Measurements from ENCODE around the gene TAF6. TPM values are rescaled to one million over a fixed set of nuclear protein-coding genes. Genes with fewer than 3 reads are reported as not detected.

TAF6 gene
- total and polyA plus RNA-seq, 2 experiments from 2014 or later, result 56.3 to 141 TPM

DNA sequence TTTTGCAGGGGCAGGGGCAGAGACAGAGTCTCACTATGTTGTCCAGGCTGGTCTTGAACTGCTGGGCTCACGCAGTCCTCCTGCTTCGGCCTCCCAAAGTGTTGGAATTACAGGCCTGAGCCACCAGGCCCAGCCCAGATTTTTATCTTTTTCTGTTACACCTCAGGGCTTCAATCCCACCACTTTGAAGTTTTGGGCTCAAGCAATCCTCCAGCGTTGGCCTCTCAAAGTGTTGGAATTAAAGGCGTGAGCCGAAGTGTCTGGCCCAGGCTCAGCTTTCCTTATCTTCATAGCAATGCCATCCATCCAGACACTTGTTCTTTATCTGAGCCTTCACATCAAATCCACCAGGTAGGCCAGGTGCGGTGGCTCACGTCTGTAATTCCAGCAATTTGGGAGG, 4.1 kb downstream of the TAF6 start:
- H3K4me1 ChIP-seq (ENCODE audit: insufficient read depth), result 0 out of 2 replicates have a peak, but pooled peaks cover under 1% of the 10 kb centered on the region
- Mint-ChIP-seq H3K4me3 (no peak overlapping the region), H3K36me3 (ENCODE audit: low read depth) (peaks cover 56% of the 10 kb centered on the region)

DNA sequence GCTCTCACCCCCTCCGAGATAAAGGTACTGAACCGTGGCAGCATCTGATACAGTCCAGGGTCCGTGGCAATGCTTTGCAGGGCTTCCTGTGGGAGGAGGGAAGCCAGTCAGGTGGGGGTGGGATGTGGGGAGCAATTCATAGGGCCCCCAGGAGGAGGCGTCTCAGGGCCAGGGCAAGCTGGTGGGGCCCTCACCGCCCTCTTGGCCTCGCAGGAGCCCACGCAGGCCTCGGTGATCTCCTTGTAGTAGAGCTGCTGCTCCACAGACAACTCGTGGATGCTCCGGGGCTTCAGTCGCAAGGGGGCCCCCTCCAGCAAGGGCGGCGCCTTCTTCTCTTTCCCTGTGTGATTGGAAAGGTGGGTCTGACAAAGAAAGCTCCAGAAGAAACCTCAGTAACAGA, 7.2 kb downstream of the TAF6 start:
- H2AFZ ChIP-seq, result no peak overlapping the region
- H3K36me3 Mint-ChIP-seq (ENCODE audit: low read depth), result peaks cover 77% of the 10 kb centered on the region
- TF ChIP-seq CREB1 (CRISPR knock-in tag; IDR thresholded peaks at IDR 0.05; ENCODE audit: low read depth), result no peak
- TF ChIP-seq EZH2phosphoT487 (IDR thresholded peaks at IDR 0.05; ENCODE audit: unreplicated experiment), result no peak
- no peak for TF ChIP-seq ZNF331 (CRISPR knock-in tag; IDR thresholded peaks at IDR 0.05; ENCODE audit: low read depth)
- TF ChIP-seq, protein P1, sequence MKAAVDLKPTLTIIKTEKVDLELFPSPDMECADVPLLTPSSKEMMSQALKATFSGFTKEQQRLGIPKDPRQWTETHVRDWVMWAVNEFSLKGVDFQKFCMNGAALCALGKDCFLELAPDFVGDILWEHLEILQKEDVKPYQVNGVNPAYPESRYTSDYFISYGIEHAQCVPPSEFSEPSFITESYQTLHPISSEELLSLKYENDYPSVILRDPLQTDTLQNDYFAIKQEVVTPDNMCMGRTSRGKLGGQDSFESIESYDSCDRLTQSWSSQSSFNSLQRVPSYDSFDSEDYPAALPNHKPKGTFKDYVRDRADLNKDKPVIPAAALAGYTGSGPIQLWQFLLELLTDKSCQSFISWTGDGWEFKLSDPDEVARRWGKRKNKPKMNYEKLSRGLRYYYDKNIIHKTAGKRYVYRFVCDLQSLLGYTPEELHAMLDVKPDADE (IDR thresholded peaks at IDR 0.05), result no peak
- no peak for TF ChIP-seq EZH2 (IDR thresholded peaks at IDR 0.05; ENCODE audit: low read depth, unreplicated experiment)
- no peak for TF ChIP-seq ZNF114 (CRISPR knock-in tag; IDR thresholded peaks at IDR 0.05)
- no peak for TF ChIP-seq STAT1 (IDR thresholded peaks at IDR 0.05; ENCODE audit: unreplicated experiment)
- TF ChIP-seq, protein P2, sequence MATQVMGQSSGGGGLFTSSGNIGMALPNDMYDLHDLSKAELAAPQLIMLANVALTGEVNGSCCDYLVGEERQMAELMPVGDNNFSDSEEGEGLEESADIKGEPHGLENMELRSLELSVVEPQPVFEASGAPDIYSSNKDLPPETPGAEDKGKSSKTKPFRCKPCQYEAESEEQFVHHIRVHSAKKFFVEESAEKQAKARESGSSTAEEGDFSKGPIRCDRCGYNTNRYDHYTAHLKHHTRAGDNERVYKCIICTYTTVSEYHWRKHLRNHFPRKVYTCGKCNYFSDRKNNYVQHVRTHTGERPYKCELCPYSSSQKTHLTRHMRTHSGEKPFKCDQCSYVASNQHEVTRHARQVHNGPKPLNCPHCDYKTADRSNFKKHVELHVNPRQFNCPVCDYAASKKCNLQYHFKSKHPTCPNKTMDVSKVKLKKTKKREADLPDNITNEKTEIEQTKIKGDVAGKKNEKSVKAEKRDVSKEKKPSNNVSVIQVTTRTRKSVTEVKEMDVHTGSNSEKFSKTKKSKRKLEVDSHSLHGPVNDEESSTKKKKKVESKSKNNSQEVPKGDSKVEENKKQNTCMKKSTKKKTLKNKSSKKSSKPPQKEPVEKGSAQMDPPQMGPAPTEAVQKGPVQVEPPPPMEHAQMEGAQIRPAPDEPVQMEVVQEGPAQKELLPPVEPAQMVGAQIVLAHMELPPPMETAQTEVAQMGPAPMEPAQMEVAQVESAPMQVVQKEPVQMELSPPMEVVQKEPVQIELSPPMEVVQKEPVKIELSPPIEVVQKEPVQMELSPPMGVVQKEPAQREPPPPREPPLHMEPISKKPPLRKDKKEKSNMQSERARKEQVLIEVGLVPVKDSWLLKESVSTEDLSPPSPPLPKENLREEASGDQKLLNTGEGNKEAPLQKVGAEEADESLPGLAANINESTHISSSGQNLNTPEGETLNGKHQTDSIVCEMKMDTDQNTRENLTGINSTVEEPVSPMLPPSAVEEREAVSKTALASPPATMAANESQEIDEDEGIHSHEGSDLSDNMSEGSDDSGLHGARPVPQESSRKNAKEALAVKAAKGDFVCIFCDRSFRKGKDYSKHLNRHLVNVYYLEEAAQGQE (IDR thresholded peaks at IDR 0.05; ENCODE audit: unreplicated experiment), result no peak
- TF ChIP-seq, protein P3, sequence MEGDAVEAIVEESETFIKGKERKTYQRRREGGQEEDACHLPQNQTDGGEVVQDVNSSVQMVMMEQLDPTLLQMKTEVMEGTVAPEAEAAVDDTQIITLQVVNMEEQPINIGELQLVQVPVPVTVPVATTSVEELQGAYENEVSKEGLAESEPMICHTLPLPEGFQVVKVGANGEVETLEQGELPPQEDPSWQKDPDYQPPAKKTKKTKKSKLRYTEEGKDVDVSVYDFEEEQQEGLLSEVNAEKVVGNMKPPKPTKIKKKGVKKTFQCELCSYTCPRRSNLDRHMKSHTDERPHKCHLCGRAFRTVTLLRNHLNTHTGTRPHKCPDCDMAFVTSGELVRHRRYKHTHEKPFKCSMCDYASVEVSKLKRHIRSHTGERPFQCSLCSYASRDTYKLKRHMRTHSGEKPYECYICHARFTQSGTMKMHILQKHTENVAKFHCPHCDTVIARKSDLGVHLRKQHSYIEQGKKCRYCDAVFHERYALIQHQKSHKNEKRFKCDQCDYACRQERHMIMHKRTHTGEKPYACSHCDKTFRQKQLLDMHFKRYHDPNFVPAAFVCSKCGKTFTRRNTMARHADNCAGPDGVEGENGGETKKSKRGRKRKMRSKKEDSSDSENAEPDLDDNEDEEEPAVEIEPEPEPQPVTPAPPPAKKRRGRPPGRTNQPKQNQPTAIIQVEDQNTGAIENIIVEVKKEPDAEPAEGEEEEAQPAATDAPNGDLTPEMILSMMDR (conservative IDR thresholded peaks at IDR 0.05; ENCODE audit: low read depth in 2 of 2), result peak in 1 of 2 experiments; percentile 30; a peak in 2 of 4 replicates
- no peaks in the 10 kb centered on the region for H3K4me1 ChIP-seq (ENCODE audit: insufficient read depth)
- H3K4me1 Mint-ChIP-seq, result peaks cover 2% of the 10 kb centered on the region; the same call in 1 of the 3 replicates
- H3K79me2 ChIP-seq (replicated peaks; ENCODE audit: insufficient read depth), result no peaks in the 10 kb centered on the region
- H3K4me3 ChIP-seq, result no peak overlapping the region
- ATAC-seq (peak; percentile 26), DNase-seq (ENCODE audit: low spot score) (no peak)
- no peaks in the 10 kb centered on the region for H4K20me1 ChIP-seq (replicated peaks; ENCODE audit: insufficient read depth)
- peaks cover 12% of the 10 kb centered on the region for H3K27me3 Mint-ChIP-seq (ENCODE audit: insufficient read depth, low read depth, poor library complexity)
- H3K27ac Mint-ChIP-seq, result no peak overlapping the region
- H3K36me3 ChIP-seq (ENCODE audit: insufficient read depth), result peaks cover 16% of the 10 kb centered on the region; the same call in 1 of the 2 replicates
- no peak overlapping the region for H3K4me2 ChIP-seq
- no peaks in the 10 kb centered on the region for H3K9me2 ChIP-seq (ENCODE audit: insufficient read depth)
- no peaks in the 10 kb centered on the region for H3K9me3 Mint-ChIP-seq
- no peaks in the 10 kb centered on the region for H3F3A ChIP-seq (replicated peaks; ENCODE audit: low read depth)
- H3K4me3 Mint-ChIP-seq, result no peak overlapping the region; the same call in 2 of the 3 replicates
- no peaks in the 10 kb centered on the region for H3K27me3 ChIP-seq (ENCODE audit: insufficient read depth)
- no peak overlapping the region for H3K27ac ChIP-seq (ENCODE audit: low read depth)

More for the DNA sequence above, 4.1 kb downstream of the TAF6 start:
- Histone ChIP-seq H3K4me2 (no peak overlapping the region), H3K4me3 (no peak overlapping the region), H3F3A (replicated peaks; ENCODE audit: low read depth) (peaks cover 4% of the 10 kb centered on the region; the same call in 1 of the 2 replicates), H3K27ac (ENCODE audit: low read depth) (no peak overlapping the region), H3K27me3 (ENCODE audit: insufficient read depth) (no peaks in the 10 kb centered on the region), H3K79me2 (replicated peaks; ENCODE audit: insufficient read depth) (peaks cover 7% of the 10 kb centered on the region), H4K20me1 (replicated peaks; ENCODE audit: insufficient read depth) (no peaks in the 10 kb centered on the region), H2AFZ (no peak overlapping the region), H3K36me3 (ENCODE audit: insufficient read depth) (peaks cover 8% of the 10 kb centered on the region; the same call in 1 of the 2 replicates), H3K9me2 (ENCODE audit: insufficient read depth) (no peaks in the 10 kb centered on the region)
- peaks cover under 1% of the 10 kb centered on the region; the same call in 2 of the 3 replicates for H3K4me1 Mint-ChIP-seq
- H3K9me3 Mint-ChIP-seq, result no peaks in the 10 kb centered on the region; the same call in 2 of the 3 replicates
- no peak overlapping the region for H3K27ac Mint-ChIP-seq
- peaks cover 16% of the 10 kb centered on the region for H3K27me3 Mint-ChIP-seq (ENCODE audit: insufficient read depth, low read depth, poor library complexity)
- DNase-seq (ENCODE audit: low spot score), result no peak
- TF ChIP-seq EZH2phosphoT487 (IDR thresholded peaks at IDR 0.05; ENCODE audit: unreplicated experiment), result no peak
- no peak for TF ChIP-seq NANOG (IDR thresholded peaks at IDR 0.05; ENCODE audit: borderline replicate concordance)
- no peak for ATAC-seq
